Keratinocyte (primary cell): ENCODE results near the gene PPM1M.

Source experiments
- EZH2 ChIP-seq: IDR thresholded peaks from one replicate; pipeline ENCODE4 v1.6.1; 2012; ENCODE audit warnings: inconsistent platforms, mild to moderate bottlenecking, low read length, moderate library complexity
- TF ChIP-seq, protein P1 (sequence below), 3 experiments: IDR thresholded peaks in 1 of 3; conservative IDR thresholded peaks in 1 of 3; optimal IDR thresholded peaks in 1 of 3; 2 replicates in 2 of 3; 3 replicates in 1 of 3; pipeline versions ENCODE3 to v1.5.1; 2011; ENCODE audit warnings: low read length in 3 of 3, mild to moderate bottlenecking in 3 of 3, moderate library complexity in 2 of 3, control low read depth in 1 of 3, inconsistent platforms in 1 of 3; ENCODE audit not compliant: insufficient read depth in 2 of 3; ENCODE audit errors: extremely low read depth in 1 of 3

DNA sequence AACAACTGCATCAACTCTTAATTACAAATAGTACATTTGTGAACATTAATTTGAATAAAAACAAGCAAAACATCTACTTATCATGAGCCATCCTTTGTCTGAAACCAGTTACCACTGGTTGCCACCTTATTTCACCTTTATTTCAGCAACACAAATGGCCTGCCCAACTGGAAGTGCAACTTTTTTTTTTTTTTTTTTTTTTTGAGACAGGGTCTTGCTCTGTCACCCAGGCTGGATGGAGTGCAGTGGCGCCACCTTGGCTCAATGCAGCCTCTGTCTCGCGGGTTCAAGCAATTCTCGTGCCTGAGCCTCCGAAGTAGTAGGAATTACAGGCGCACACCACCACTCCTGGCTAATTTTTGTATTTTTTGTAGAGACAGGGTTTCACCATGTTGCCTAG, 19.8 kb downstream of the PPM1M start:
- TF ChIP-seq, protein P1, sequence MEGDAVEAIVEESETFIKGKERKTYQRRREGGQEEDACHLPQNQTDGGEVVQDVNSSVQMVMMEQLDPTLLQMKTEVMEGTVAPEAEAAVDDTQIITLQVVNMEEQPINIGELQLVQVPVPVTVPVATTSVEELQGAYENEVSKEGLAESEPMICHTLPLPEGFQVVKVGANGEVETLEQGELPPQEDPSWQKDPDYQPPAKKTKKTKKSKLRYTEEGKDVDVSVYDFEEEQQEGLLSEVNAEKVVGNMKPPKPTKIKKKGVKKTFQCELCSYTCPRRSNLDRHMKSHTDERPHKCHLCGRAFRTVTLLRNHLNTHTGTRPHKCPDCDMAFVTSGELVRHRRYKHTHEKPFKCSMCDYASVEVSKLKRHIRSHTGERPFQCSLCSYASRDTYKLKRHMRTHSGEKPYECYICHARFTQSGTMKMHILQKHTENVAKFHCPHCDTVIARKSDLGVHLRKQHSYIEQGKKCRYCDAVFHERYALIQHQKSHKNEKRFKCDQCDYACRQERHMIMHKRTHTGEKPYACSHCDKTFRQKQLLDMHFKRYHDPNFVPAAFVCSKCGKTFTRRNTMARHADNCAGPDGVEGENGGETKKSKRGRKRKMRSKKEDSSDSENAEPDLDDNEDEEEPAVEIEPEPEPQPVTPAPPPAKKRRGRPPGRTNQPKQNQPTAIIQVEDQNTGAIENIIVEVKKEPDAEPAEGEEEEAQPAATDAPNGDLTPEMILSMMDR (optimal IDR thresholded peaks at IDR 0.05 in 1 of 3, IDR thresholded peaks at IDR 0.05 in 1 of 3, conservative IDR thresholded peaks at IDR 0.05 in 1 of 3; ENCODE audit: extremely low read depth in 1 of 3, insufficient read depth in 2 of 3, low read length in 3 of 3), result no peak
- TF ChIP-seq EZH2, result no peak
